Kasumi-1 (cell line): ENCODE results near the gene TMEM150A.
A peak's percentile ranks its signal among the peaks of the same experiment; 100 is the strongest.
"Not testable (repeated sequence)": the region's sequence is repeated elsewhere in the genome, so short reads cannot be mapped to it uniquely, and the experiment has no call there.

Experiments
- DNase-seq, 2 experiments: peaks; one replicate each; lab custom pipeline; 2025; lab: John Stamatoyannopoulos, UW

Gene TMEM150A

GRCh38 chr2:85566265-85566664, 36.2 kb downstream of the TMEM150A start:
- no peak for DNase-seq

GRCh38 chr2:85564144-85564563, 38.3 kb downstream of the TMEM150A start:
- peak in 1 of 2 experiments; percentile 15 for DNase-seq

- DNase-seq: peak; percentile 92 to 93
Observed at GRCh38 chr2:85561280-85562212, 41.0 kb downstream of the TMEM150A start, which contains the start of gene GGCX. GGCX (minus strand) TSS chr2:85561493; CDS start chr2:85561428, 65 bp downstream.

- no peak for DNase-seq
Observed at GRCh38 chr2:85560812-85561279, 41.7 kb downstream of the TMEM150A start.

GRCh38 chr2:85560403-85560726, 42.1 kb downstream of the TMEM150A start:
- DNase-seq: not testable (repeated sequence)

GRCh38 chr2:85558160-85558559, 44.3 kb downstream of the TMEM150A start:
- DNase-seq: no peak

GRCh38 chr2:85557130-85557529, 45.4 kb downstream of the TMEM150A start:
- DNase-seq: no peak

- no peak for DNase-seq
Observed at GRCh38 chr2:85554980-85555612, 47.4 kb downstream of the TMEM150A start.

GRCh38 chr2:85553184-85553583, 49.3 kb downstream of the TMEM150A start:
- no peak for DNase-seq

GRCh38 chr2:85551698-85552678, 50.5 kb downstream of the TMEM150A start:
- DNase-seq: peak; percentile 81 to 85

- peak; percentile 73 to 82 for DNase-seq
Observed at GRCh38 chr2:85550486-85550885, 52.0 kb downstream of the TMEM150A start.

- peak in 1 of 2 experiments; percentile 17 for DNase-seq
Observed at GRCh38 chr2:85549826-85550225, 52.7 kb downstream of the TMEM150A start.

- no peak for DNase-seq
Observed at GRCh38 chr2:85549095-85549494, 53.4 kb downstream of the TMEM150A start.

- DNase-seq: no peak
Observed at GRCh38 chr2:85548608-85548900, 53.9 kb downstream of the TMEM150A start.
